BLaER1 (cell line): ENCODE data around the gene GPC6.
"Not testable (repeated sequence)": the region's sequence is repeated elsewhere in the genome, so short reads cannot be mapped to it uniquely, and the experiment has no call there.

ENCODE experiments used
- H3K27ac ChIP-seq: shearing (Covaris generic); formaldehyde crosslinking; 2 replicates; pipeline ENCODE4 v1.8.1; 2022
- H3K27me3 ChIP-seq: shearing (Covaris generic); formaldehyde crosslinking; 2 replicates; pipeline ENCODE4 v1.8.1; 2022
- H3K36me3 ChIP-seq: shearing (Covaris generic); formaldehyde crosslinking; 2 replicates; pipeline ENCODE4 v1.8.1; 2022
- H3K4me1 ChIP-seq: shearing (Covaris generic); formaldehyde crosslinking; 2 replicates; pipeline ENCODE4 v1.8.1; 2022
- H3K4me2 ChIP-seq: shearing (Covaris generic); formaldehyde crosslinking; 2 replicates; pipeline ENCODE4 v1.8.1; 2022
- H3K4me3 ChIP-seq: shearing (Covaris generic); formaldehyde crosslinking; 2 replicates; pipeline ENCODE4 v1.8.1; 2022
- H3K9ac ChIP-seq: shearing (Covaris generic); formaldehyde crosslinking; 2 replicates; pipeline ENCODE4 v1.8.1; 2022
- H3K9me3 ChIP-seq: shearing (Covaris generic); formaldehyde crosslinking; 2 replicates; pipeline ENCODE4 v1.8.1; 2022
- H4K20me1 ChIP-seq: shearing (Covaris generic); formaldehyde crosslinking; 2 replicates; pipeline ENCODE4 v1.8.1; 2022
- Cebpa-rat ChIP-seq: shearing (Covaris generic); IDR thresholded peaks from 2 replicates; pipeline ENCODE4 v1.8.1; 2022

The GPC6 gene

GRCh38 chr13:93226623-93227279 lies at the start of gene GPC6:
TSS of gene GPC6 (plus strand) at chr13:93226807.
- Histone ChIP-seq H3K27ac (no peak within 1 kb of the TSS), H3K9me3 (peaks cover 22% of the 10 kb centered on the region), H3K4me1 (no peaks in the 10 kb centered on the region), H3K36me3 (no peaks in the 10 kb centered on the region), H3K4me2 (no peak within 1 kb of the TSS), H4K20me1 (no peaks in the 10 kb centered on the region), H3K4me3 (no peak within 1 kb of the TSS), H3K9ac (no peak within 1 kb of the TSS), H3K27me3 (no peaks in the 10 kb centered on the region)
- TF ChIP-seq Cebpa-rat: no peak

GRCh38 chr13:93180356-93180969 lies 46.1 kb upstream of the GPC6 start:
- Histone ChIP-seq H3K4me3 (no peak overlapping the region), H4K20me1 (no peaks in the 10 kb centered on the region), H3K4me2 (no peak overlapping the region), H3K4me1 (no peaks in the 10 kb centered on the region), H3K27me3 (no peaks in the 10 kb centered on the region), H3K9ac (no peak overlapping the region), H3K9me3 (no peaks in the 10 kb centered on the region), H3K27ac (no peak overlapping the region), H3K36me3 (no peaks in the 10 kb centered on the region)
- no peak for TF ChIP-seq Cebpa-rat

GRCh38 chr13:93182406-93182805 lies 44.2 kb upstream of the GPC6 start:
- Histone ChIP-seq H3K9me3 (no peaks in the 10 kb centered on the region), H3K9ac (no peak overlapping the region), H3K4me2 (no peak overlapping the region), H4K20me1 (no peaks in the 10 kb centered on the region), H3K4me3 (no peak overlapping the region), H3K36me3 (no peaks in the 10 kb centered on the region), H3K27me3 (no peaks in the 10 kb centered on the region), H3K27ac (no peak overlapping the region), H3K4me1 (no peaks in the 10 kb centered on the region)
- TF ChIP-seq Cebpa-rat: no peak

- Histone ChIP-seq H3K4me2 (no peak overlapping the region), H3K4me1 (no peaks in the 10 kb centered on the region), H3K27ac (no peak overlapping the region), H3K4me3 (no peak overlapping the region), H3K9me3 (no peaks in the 10 kb centered on the region), H3K27me3 (no peaks in the 10 kb centered on the region), H3K9ac (no peak overlapping the region), H4K20me1 (no peaks in the 10 kb centered on the region), H3K36me3 (no peaks in the 10 kb centered on the region)
- TF ChIP-seq Cebpa-rat: no peak
These were observed 43.3 kb upstream of the GPC6 start for GRCh38 chr13:93183302-93183701.

GRCh38 chr13:93190006-93190405 lies 36.6 kb upstream of the GPC6 start:
- Histone ChIP-seq H3K36me3 (no peaks in the 10 kb centered on the region), H3K4me1 (no peaks in the 10 kb centered on the region), H3K9ac (no peak overlapping the region), H4K20me1 (no peaks in the 10 kb centered on the region), H3K9me3 (peaks cover 16% of the 10 kb centered on the region), H3K4me2 (no peak overlapping the region), H3K27me3 (no peaks in the 10 kb centered on the region), H3K27ac (no peak overlapping the region), H3K4me3 (no peak overlapping the region)
- TF ChIP-seq Cebpa-rat: no peak

GRCh38 chr13:93193682-93194081 lies 32.9 kb upstream of the GPC6 start:
- TF ChIP-seq Cebpa-rat: no peak
- H3K9me3 ChIP-seq: peaks cover 20% of the 10 kb centered on the region
- H3K27ac ChIP-seq: no peak overlapping the region
- H3K36me3 ChIP-seq: no peaks in the 10 kb centered on the region
- no peak overlapping the region for H3K4me2 ChIP-seq
- no peaks in the 10 kb centered on the region for H3K4me1 ChIP-seq
- H3K4me3 ChIP-seq: no peak overlapping the region
- no peaks in the 10 kb centered on the region for H4K20me1 ChIP-seq
- H3K27me3 ChIP-seq: no peaks in the 10 kb centered on the region
- no peak overlapping the region for H3K9ac ChIP-seq

- no peaks in the 10 kb centered on the region for H3K27me3 ChIP-seq
- H3K4me3 ChIP-seq: no peak overlapping the region
- H3K4me1 ChIP-seq: no peaks in the 10 kb centered on the region
- H3K36me3 ChIP-seq: no peaks in the 10 kb centered on the region
- H4K20me1 ChIP-seq: no peaks in the 10 kb centered on the region
- 0 out of 2 replicates have a peak, but pooled peaks cover 6% of the 10 kb centered on the region for H3K9me3 ChIP-seq
- no peak overlapping the region for H3K4me2 ChIP-seq
- H3K9ac ChIP-seq: no peak overlapping the region
- no peak for TF ChIP-seq Cebpa-rat
- H3K27ac ChIP-seq: no peak overlapping the region
These were observed 26.8 kb upstream of the GPC6 start for GRCh38 chr13:93199856-93200255.

- no peaks in the 10 kb centered on the region for H3K27me3 ChIP-seq
- H3K9ac ChIP-seq: no peak overlapping the region
- H3K36me3 ChIP-seq: no peaks in the 10 kb centered on the region
- H4K20me1 ChIP-seq: no peaks in the 10 kb centered on the region
- no peak for TF ChIP-seq Cebpa-rat
- H3K4me3 ChIP-seq: no peak overlapping the region
- no peak overlapping the region for H3K27ac ChIP-seq
- H3K4me1 ChIP-seq: no peaks in the 10 kb centered on the region
- no peaks in the 10 kb centered on the region for H3K9me3 ChIP-seq
- no peak overlapping the region for H3K4me2 ChIP-seq
These were observed 26.0 kb upstream of the GPC6 start for GRCh38 chr13:93200626-93201025.

- H3K4me1 ChIP-seq: no peaks in the 10 kb centered on the region
- no peak overlapping the region for H3K4me2 ChIP-seq
- no peak for TF ChIP-seq Cebpa-rat
- H4K20me1 ChIP-seq: no peaks in the 10 kb centered on the region
- H3K27me3 ChIP-seq: no peaks in the 10 kb centered on the region
- no peak overlapping the region for H3K27ac ChIP-seq
- H3K4me3 ChIP-seq: no peak overlapping the region
- H3K36me3 ChIP-seq: no peaks in the 10 kb centered on the region
- H3K9me3 ChIP-seq: no peaks in the 10 kb centered on the region
- no peak overlapping the region for H3K9ac ChIP-seq
These were observed 24.5 kb upstream of the GPC6 start for GRCh38 chr13:93201992-93202558.

GRCh38 chr13:93206778-93207392 lies 19.7 kb upstream of the GPC6 start:
- not testable (repeated sequence) for H3K4me2 ChIP-seq, H3K27ac ChIP-seq, H3K4me1 ChIP-seq, H3K9ac ChIP-seq, H3K4me3 ChIP-seq, H3K36me3 ChIP-seq, H4K20me1 ChIP-seq, H3K27me3 ChIP-seq, H3K9me3 ChIP-seq
